ENCODE measurements around the gene KANTR.

Gene KANTR, protein sequence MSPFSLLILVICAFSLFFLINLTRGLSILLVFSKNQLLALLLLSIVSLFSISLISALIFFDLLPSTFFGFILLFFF

DNA sequence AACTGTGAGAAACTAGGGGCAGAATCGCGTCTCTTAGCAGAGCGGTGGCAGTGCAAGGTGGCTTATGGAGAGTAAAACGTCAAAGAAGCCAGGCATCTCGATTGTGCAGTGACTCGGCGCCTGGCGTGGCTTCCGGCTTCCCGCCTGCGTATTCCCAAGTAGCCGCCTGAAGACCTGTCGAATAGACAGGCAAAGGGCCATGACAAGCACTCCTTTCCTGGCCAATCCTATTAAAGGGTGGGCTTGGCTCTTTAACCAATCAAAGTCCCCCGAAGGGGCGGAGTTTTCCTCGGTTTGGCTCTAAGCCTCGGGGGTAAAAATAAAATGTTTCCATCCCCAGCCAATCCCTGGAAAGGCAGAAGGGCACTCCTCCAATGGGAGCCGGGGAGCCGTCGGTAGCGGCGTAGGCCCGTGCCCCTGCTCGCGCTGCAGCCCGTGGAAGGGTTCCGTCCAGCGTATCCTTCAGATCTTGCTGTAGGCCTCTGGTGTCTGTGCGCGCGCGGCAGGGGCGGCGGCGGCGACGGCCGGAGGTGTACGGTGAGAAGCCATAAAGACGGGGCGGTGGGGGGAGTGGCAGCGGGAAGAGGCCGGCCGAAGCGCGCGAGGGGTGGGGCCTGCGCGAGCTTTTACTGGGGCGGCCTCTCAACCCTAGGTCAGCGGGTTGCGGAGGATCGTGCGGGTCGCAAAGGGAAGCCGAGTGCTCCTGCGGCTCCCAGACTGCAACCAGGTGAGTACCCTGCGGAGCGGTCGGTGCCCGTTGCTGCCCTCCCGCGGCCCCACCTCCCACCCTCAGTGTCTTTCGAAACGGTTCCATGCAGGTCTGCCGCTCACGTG is at the start of gene KANTR:
Gene KANTR, plus strand, starts transcription at position 395 of the 834 bp plus-strand sequence. CDS start 30,131 bp downstream, outside the sequence.
- TF ChIP-seq, protein P1, sequence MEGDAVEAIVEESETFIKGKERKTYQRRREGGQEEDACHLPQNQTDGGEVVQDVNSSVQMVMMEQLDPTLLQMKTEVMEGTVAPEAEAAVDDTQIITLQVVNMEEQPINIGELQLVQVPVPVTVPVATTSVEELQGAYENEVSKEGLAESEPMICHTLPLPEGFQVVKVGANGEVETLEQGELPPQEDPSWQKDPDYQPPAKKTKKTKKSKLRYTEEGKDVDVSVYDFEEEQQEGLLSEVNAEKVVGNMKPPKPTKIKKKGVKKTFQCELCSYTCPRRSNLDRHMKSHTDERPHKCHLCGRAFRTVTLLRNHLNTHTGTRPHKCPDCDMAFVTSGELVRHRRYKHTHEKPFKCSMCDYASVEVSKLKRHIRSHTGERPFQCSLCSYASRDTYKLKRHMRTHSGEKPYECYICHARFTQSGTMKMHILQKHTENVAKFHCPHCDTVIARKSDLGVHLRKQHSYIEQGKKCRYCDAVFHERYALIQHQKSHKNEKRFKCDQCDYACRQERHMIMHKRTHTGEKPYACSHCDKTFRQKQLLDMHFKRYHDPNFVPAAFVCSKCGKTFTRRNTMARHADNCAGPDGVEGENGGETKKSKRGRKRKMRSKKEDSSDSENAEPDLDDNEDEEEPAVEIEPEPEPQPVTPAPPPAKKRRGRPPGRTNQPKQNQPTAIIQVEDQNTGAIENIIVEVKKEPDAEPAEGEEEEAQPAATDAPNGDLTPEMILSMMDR (IDR thresholded peaks at IDR 0.05; ENCODE audit: low read depth, low read length), result no peak
- peak within 1 kb of the TSS; percentile 71 for H3K4me3 ChIP-seq (ENCODE audit: low read depth, low read length)

DNA sequence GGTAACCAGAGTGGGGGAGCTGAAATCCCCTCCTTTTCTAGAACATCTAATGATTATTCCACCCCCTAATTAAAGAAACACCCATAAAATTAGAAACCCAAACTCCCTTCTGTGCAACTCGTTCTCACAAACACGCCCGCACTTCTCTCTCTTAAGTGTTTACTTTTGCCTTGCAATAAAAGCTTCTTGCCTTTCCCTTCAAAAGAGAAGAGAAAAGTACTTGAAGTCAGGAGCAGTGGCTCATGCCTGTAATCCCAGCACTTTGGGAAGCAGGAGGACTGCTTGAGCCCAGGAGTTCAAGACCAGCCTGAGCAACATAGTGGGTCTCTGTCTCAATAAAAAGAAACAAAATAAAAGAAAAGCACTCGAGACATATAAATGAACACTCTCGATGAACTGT is 48.9 kb upstream of the KANTR start:
- TF ChIP-seq, protein P1 (IDR thresholded peaks at IDR 0.05; ENCODE audit: low read depth, low read length), result no peak
- H3K4me3 ChIP-seq (ENCODE audit: low read depth, low read length), result no peak overlapping the region

DNA sequence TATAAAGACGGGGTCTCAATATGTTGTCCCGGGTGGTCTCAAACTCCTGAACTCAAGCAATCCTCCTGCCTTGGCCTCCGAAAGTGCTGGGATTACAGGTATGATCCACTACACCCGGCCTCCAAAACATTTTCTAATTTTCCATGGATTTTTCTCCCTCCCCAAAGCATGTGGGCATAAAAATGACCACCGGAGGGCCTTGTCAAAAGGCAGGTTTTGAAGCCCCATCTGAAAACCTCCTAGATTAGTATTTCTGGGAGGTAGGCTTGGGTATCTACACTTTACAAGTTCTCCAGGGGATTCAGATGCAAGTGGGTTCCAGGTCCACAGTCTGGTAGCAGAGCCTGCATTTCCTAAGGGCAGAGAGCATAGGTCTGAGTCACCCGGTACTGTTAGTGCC is 46.7 kb upstream of the KANTR start:
- no peak overlapping the region for H3K4me3 ChIP-seq (ENCODE audit: low read depth, low read length)
- TF ChIP-seq, protein P1 (IDR thresholded peaks at IDR 0.05; ENCODE audit: low read depth, low read length), result peak; percentile 25

DNA sequence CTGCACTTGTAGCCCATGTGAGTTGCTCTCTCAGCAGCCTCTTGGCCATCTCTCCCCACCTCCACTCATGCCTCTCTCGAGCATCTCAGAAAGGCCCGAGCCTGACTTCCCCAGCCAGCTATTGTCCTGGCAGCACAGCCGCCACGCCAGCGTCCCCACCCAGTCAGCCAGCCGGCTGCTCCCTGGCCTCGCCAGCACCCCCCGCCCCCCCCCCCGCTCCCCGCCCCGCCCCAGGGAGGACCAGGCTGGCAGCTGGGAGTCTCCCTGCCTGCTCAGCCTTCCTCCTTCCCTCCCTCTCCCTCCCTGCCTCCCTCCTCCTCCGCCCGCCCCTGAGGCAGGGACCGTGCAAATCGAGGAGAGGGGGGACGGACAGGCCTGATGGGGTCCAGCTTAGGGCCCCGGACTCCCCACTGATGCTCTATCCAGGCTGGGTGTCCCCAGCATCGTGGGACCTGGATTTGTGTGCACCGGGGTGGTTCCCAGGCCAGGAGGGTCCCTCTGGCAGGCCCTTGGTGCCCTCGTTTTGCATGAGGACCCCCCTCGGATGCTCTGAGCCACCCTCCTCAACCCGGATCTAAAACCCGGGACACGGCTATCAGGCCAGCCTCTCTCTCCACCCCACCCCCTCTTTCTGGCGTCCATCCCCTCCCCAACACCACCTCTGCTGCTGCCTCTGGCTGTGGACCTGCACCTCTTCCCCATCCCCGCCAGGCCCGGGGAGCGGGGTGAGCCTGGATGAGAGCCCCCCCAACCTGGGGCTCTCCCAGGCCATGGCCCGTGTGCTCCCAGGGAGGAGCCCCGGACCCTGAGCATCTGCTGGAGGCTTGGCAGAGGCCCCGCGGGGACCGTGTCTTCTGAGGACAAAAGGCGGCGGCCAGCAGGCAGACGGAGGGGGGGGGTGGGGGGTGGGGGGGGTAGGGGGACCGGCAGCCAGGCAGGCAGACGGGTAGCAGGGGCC is 45.5 kb upstream of the KANTR start, which contains the start of gene GPR173:
Gene GPR173, plus strand, starts transcription at position 621 of the 958 bp plus-strand sequence. CDS start 27,833 bp downstream, outside the sequence.
- H3K4me3 ChIP-seq (ENCODE audit: low read depth, low read length), result peak within 1 kb of the TSS; percentile 67
- TF ChIP-seq, protein P1 (IDR thresholded peaks at IDR 0.05; ENCODE audit: low read depth, low read length), result no peak

DNA sequence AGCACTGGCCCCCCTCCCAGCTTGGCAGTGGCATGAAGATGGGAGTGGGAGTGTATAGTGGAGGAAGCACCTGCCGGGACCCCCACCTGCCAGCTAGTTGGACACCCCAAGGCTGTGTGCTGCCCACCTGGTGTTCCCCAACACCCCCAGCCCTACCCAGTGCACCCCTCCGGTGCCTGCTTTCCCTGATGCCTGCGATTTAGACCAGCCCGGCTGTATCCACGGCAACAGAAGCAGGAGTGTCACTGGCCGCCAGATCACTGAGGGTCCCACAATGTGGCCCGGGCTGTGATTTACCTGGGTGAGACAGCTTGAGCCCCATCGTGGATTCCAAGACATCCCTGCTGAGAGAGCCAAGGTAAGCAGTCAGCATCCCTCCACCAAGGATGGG is 44.8 kb upstream of the KANTR start:
- TF ChIP-seq, protein P1 (IDR thresholded peaks at IDR 0.05; ENCODE audit: low read depth, low read length), result no peak
- H3K4me3 ChIP-seq (ENCODE audit: low read depth, low read length), result peak overlapping the region; percentile 67

DNA sequence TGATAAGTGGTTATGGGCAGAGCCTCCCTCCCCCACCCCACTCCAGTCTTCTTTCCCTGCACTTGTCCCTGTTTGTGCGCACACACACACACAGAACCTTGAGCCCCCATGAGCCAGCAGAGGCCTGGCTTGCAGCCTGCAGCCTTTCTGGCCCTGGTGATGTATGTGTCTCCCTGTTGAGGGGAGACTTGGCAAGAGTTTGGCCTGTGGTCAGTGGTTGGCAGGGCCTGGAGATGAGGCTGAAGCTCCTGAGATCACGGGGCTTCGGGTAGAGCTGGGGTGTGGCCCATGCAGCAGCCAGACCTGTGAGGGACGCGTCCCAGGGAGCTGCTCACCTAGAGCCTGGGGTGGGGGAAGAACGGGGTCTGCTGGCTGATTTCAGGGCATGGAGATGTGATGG is 43.1 kb upstream of the KANTR start:
- TF ChIP-seq, protein P1 (IDR thresholded peaks at IDR 0.05; ENCODE audit: low read depth, low read length), result no peak
- H3K4me3 ChIP-seq (ENCODE audit: low read depth, low read length), result peak overlapping the region; percentile 67

All from WI38 (cell line).